Measurements from ENCODE around the gene WDR82.

DNA sequence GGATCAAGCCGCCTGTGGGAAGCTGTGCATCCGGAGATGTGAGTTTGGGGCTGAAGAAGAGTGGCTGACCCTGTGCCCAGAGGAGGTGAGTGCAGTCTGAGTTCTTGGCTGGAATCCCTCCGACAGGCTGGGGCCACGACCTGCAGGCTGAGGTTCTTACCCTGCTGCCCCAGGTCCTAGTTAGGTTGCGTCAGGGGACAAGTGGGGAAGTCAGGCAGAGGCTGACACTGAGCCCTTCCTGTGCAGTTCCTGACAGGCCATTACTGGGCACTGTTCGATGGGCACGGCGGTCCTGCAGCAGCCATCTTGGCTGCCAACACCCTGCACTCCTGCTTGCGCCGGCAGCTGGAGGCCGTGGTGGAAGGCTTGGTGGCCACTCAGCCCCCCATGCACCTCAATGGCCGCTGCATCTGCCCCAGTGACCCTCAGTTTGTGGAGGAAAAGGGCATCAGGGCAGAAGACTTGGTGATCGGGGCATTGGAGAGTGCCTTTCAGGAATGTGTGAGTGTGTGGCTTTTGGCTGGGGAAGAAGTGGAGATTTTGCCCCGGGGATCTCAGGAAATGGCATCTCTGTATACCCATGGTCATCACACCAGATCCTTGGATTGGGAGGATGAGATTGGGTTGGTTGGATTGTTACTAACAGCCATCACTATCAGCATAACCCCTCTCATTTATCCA, 31.6 kb downstream of the WDR82 start:
- no peak; the same call in 1 of the 2 replicates for TF ChIP-seq POLR2AphosphoS5 (IDR thresholded peaks at IDR 0.05; ENCODE audit: low read depth, low read length)
- no peak for TF ChIP-seq TAF1 (IDR thresholded peaks at IDR 0.05; ENCODE audit: borderline replicate concordance, low read depth, low read length)

Measured in GM12892 (cell line).